K562 treated with DMSO at 1 percent for 48 hours (cell line): ENCODE measurements around the gene CACNG3. TPM values are rescaled to one million over a fixed set of nuclear protein-coding genes. Genes with fewer than 3 reads are reported as not detected.

ENCODE experiments used
- total RNA-seq: library from RNA; unstranded; fragments of 300-600 nt; gene quantifications from 2 replicates; pipeline ENCODE4 v1.2.3, GENCODE V29; 2022; ENCODE audit warnings: low replicate concordance; ENCODE audit errors: extremely low read depth

Gene CACNG3
- total RNA-seq: not detected in 2 replicates

GRCh38 chr16:24255456-24256371 is at the start of gene CACNG3:
CACNG3 (plus strand) TSS chr16:24256335; CDS start chr16:24256755, 420 bp downstream.

